ENCODE measurements around the gene ERI3. TPM values are rescaled to one million over a fixed set of nuclear protein-coding genes. Genes with fewer than 3 reads are reported as not detected.

ERI3 gene
- total RNA-seq, 2 experiments from 2014 or later, result 50.6 to 53.4 TPM

- ChIA-PET POLR2A (no interaction called here), CTCF (no interaction called here)
These were observed 61.2 kb downstream of the ERI3 start for GRCh38 chr1:44293761-44294315.

- CTCF ChIA-PET, result interaction anchor here (0.6 to 0.8 kb wide), 2 partner anchors 23 to 59 kb away, joined by 3 to 4 read pairs; no protein-coding TSS in a partner anchor
- POLR2A ChIA-PET, result no interaction called here
These were observed 62.4 kb downstream of the ERI3 start for GRCh38 chr1:44292651-44293050.

GRCh38 chr1:44290250-44291094 lies 64.6 kb downstream of the ERI3 start:
- CTCF ChIA-PET, result interaction anchor here (0.5 to 0.6 kb wide), 2 partner anchors 73 to 161 kb away, joined by 3 read pairs; no protein-coding TSS in a partner anchor
- POLR2A ChIA-PET, result no interaction called here

GRCh38 chr1:44289530-44289929 lies 65.5 kb downstream of the ERI3 start:
- CTCF ChIA-PET, result no interaction called here
- POLR2A ChIA-PET, result no interaction called here

GRCh38 chr1:44288883-44289282 lies 66.2 kb downstream of the ERI3 start:
- ChIA-PET CTCF (no interaction called here), POLR2A (no interaction called here)

- ChIA-PET POLR2A (no interaction called here), CTCF (no interaction called here)
These were observed 70.9 kb downstream of the ERI3 start for GRCh38 chr1:44284184-44284583.

GRCh38 chr1:44283524-44284173 lies 71.4 kb downstream of the ERI3 start:
- ChIA-PET CTCF (no interaction called here), POLR2A (no interaction called here)

- ChIA-PET POLR2A (no interaction called here), CTCF (no interaction called here)
These were observed 72.2 kb downstream of the ERI3 start for GRCh38 chr1:44282704-44283426.

GRCh38 chr1:44281962-44282703 lies 72.9 kb downstream of the ERI3 start:
- CTCF ChIA-PET, result no interaction called here
- POLR2A ChIA-PET, result no interaction called here

GRCh38 chr1:44276901-44277300 lies 78.2 kb downstream of the ERI3 start:
- ChIA-PET CTCF (no interaction called here), POLR2A (no interaction called here)

- ChIA-PET POLR2A (no interaction called here), CTCF (interaction anchor here (0.6 kb wide), 1 partner anchor 85 kb away, joined by 3 read pairs; no protein-coding TSS in a partner anchor)
These were observed 79.1 kb downstream of the ERI3 start for GRCh38 chr1:44275991-44276405.

- CTCF ChIA-PET, result no interaction called here
- POLR2A ChIA-PET, result no interaction called here
These were observed 79.6 kb downstream of the ERI3 start for GRCh38 chr1:44275296-44275962.

GRCh38 chr1:44273560-44274350 lies 81.3 kb downstream of the ERI3 start:
- POLR2A ChIA-PET, result no interaction called here

GRCh38 chr1:44272992-44273391 lies 82.1 kb downstream of the ERI3 start:
- CTCF ChIA-PET, result interaction anchor here (1.5 kb wide), 1 partner anchor 56 kb away, joined by 5 read pairs; no protein-coding TSS in a partner anchor
- POLR2A ChIA-PET, result no interaction called here

More at GRCh38 chr1:44273560-44274350, 81.3 kb downstream of the ERI3 start:
- CTCF ChIA-PET, result interaction anchor here (0.6 kb wide), 1 partner anchor 8 kb away, joined by 3 read pairs; no protein-coding TSS in a partner anchor

GRCh38 chr1:44271646-44272045 lies 83.4 kb downstream of the ERI3 start:
- ChIA-PET CTCF (interaction anchor here (1.5 kb wide), 1 partner anchor 54 kb away, joined by 5 read pairs; no protein-coding TSS in a partner anchor), POLR2A (no interaction called here)

GRCh38 chr1:44270686-44271628 lies 84.1 kb downstream of the ERI3 start:
- CTCF ChIA-PET, result no interaction called here
- POLR2A ChIA-PET, result no interaction called here

- POLR2A ChIA-PET, result no interaction called here
- CTCF ChIA-PET, result interaction anchor here (1.4 kb wide), 1 partner anchor 48 kb away, joined by 3 read pairs; no protein-coding TSS in a partner anchor
These were observed 87.0 kb downstream of the ERI3 start for GRCh38 chr1:44268054-44268453.
